GM18511 (cell line): ENCODE data around the gene OR7G1.

Source experiments
- ATAC-seq: cut with Tn5 transposase; IDR thresholded peaks from one replicate; pipeline ENCODE4 v1.9.1; 2021; ENCODE audit warnings: mild to moderate bottlenecking, moderate library complexity; ENCODE audit not compliant: unreplicated experiment

The OR7G1 gene, protein sequence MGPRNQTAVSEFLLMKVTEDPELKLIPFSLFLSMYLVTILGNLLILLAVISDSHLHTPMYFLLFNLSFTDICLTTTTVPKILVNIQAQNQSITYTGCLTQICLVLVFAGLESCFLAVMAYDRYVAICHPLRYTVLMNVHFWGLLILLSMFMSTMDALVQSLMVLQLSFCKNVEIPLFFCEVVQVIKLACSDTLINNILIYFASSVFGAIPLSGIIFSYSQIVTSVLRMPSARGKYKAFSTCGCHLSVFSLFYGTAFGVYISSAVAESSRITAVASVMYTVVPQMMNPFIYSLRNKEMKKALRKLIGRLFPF

GRCh38 chr19:9115307-9115813, at the start of gene OR7G1:
Gene OR7G1, minus strand, starts transcription at chr19:9115763. Its CDS starts 0 bp downstream, at chr19:9115763.
- ATAC-seq, result no peak

DNA sequence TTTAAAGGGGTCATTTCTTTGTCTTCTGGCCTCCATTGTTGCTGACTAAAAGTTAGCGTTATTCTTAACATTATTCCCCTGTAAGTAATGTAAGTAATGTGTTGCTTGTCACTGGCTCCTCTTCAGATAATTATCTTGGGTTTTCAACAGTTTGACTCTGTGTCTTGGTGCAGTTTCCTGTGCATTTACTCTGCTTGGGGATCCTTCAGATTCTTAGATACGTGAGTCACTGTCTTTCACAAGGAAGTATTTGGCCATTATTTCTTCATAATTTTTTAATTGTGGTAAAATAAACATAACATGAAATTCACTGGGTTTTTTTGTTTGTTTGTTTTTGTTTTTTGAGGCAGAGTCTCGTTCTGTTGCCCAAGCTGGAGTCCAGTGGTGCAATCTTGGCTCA, 49.7 kb upstream of the OR7G1 start:
- no peak for ATAC-seq

DNA sequence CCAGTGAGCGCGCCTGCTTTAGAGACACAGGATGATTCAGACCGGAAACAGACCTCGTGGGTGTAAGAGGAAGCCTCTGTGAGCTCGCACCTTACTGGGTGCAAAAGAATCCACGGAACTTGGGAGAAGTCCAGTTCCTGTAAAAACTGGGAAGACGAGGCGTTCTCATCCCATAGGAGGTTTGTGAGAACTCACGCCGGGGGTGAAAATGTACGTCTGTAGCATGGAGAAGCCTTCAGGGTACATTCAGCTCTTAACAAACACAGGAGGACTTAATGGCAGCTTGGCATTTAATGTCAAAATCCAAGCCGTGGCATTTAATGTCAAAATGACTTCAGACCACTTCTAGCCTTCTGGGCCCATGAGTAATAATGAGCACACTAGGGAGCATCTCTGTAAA, 45.9 kb upstream of the OR7G1 start:
- ATAC-seq, result no peak

- ATAC-seq, result no peak
Observed at GRCh38 chr19:9159891-9160290, 44.3 kb upstream of the OR7G1 start.

DNA sequence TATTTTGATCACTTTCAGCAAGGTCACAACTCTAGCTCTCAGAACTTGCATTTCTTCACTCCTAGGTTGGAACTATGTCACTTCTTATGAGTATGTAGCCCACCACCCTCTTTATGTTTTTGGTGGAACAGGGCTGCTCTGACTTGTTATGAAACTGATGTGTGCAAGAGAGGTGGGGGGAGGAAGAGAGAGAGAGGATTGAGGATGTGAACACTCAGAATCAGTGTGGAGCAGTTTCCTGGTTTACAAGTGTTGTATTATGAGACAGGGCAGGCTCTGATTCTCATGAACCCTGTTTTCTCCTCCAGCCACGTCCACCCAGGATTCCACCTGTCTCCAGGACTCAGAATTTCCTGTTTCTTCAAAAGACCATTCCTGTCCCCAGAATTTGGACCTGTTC, 40.7 kb upstream of the OR7G1 start:
- no peak for ATAC-seq

- ATAC-seq, result no peak
Observed at GRCh38 chr19:9155591-9155990, 40.0 kb upstream of the OR7G1 start.

DNA sequence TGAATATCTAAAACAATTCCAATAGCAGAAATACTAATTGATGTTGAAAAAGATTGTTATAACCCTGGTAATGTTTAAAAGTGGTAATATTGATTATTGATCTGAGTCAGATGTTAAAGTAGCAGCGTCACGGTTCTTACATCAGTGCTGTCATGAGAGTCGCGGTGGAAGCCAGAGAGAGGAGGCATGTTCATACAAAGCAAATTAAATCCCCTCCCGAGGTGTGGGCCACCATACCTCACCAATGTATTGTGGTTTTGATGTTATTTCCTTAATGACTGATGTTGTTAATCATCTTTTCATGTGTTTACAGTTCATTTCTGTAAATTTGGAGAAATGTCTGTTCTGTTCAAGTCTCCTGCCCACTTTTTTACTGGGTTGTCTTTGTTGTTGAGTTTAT, 35.8 kb upstream of the OR7G1 start:
- no peak for ATAC-seq

DNA sequence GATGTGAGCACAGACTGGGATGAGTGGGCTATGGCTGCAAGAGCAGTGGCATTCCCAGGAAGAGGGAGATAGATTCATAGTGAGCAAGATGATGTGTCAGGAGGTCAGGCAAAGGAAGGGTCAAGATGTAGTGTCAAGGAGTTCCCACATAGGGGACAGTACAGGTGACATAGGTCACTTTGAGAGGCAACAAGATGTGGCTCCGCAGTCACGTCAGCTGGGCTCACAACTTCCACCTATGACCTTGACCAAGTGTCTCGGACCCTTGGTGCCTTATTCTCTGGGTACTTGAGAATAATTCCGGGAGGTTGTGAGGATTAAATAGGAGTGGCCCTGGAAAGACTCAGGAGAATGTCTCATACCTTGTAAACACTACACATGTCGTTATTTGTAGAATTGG, 35.1 kb upstream of the OR7G1 start:
- no peak for ATAC-seq

DNA sequence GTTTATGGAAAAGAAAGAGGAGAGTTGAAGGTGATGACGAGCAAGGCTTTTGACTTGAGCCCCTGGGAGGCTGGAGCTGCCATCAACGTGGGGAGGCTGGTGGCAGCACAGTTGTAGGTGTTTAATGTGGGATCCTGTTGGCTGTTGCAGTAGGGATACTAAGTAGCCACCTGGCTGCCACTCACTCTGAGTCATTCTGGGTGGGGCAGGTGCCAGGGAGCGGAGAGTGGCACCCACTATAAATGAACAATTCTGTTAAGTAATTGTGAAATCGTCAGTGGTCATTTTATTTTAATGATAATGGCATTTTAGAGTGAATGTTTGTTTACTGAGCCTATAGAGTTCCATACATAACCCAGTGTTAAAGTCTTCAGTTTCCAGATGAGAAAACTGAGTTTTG, 34.4 kb upstream of the OR7G1 start:
- no peak for ATAC-seq

- no peak for ATAC-seq
Observed at GRCh38 chr19:9148697-9149096, 33.1 kb upstream of the OR7G1 start.

DNA sequence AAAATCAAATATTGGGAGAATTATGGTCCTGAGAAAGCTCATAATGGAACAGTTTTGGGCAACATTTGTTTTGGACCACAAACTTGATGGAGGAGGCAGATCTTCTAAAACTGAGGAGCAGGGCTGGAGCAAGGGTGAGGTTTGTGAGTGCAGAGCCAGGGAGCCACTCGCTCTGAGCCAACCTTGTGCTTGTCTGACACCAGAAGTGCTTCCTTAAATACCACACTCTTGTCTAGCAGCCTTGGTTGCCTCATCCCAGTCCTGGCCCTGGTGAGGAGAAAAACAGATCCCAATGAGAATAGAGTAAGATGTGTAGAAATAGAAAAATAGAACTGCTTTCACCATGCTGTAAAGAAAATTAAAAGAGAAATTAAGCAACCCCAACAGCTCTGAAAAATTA, 31.3 kb upstream of the OR7G1 start:
- no peak for ATAC-seq

DNA sequence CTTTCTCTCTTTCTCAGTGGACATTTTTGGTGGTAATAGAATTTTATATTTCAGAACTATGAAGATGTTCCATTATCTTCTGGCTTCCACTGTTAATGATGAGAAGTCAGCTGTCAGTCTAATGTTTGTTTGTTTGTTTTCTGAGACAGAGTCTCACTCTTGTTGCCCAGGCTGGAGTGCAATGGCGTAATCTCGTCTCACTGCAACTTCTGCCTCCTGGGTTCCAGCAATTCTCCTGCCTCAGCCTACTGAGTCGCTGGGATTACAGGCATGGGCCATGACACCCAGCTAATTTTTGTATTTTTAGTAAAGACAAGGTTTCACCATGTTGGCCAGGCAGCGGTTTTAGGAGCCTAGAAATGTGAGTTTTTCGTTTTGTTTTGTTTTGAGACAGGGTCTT, 29.4 kb upstream of the OR7G1 start:
- ATAC-seq, result no peak

- ATAC-seq, result peak; percentile 94
Observed at GRCh38 chr19:9140159-9140874, 24.8 kb upstream of the OR7G1 start, which contains the start of gene ZNF317. Gene ZNF317, plus strand, starts transcription at chr19:9140397. Its CDS starts 15,620 bp downstream, at chr19:9156017.

- peak; percentile 13 for ATAC-seq
Observed at GRCh38 chr19:9139609-9140158, 24.1 kb upstream of the OR7G1 start.

- no peak for ATAC-seq
Observed at GRCh38 chr19:9132422-9132821, 16.9 kb upstream of the OR7G1 start.

DNA sequence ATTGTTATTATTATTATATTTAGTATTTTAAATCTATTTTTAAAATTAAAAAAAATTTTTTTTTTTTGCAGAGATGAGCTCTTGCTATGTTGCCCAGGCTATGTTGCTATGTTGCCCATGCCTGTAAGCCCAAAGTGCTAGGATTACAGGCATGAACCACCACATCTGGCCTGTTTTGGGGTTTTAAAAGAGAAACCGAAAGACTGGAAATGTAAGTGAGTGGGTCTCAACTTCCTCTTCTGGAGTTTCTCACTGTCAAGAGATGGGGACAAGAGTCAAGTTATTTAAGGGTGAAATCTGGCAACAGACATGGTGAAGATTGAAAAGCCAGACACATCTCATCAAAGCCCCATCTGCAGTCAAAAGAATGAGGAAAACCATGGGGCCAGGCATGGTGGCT, 15.4 kb upstream of the OR7G1 start:
- no peak for ATAC-seq

- no peak for ATAC-seq
Observed at GRCh38 chr19:9128171-9128570, 12.6 kb upstream of the OR7G1 start.

DNA sequence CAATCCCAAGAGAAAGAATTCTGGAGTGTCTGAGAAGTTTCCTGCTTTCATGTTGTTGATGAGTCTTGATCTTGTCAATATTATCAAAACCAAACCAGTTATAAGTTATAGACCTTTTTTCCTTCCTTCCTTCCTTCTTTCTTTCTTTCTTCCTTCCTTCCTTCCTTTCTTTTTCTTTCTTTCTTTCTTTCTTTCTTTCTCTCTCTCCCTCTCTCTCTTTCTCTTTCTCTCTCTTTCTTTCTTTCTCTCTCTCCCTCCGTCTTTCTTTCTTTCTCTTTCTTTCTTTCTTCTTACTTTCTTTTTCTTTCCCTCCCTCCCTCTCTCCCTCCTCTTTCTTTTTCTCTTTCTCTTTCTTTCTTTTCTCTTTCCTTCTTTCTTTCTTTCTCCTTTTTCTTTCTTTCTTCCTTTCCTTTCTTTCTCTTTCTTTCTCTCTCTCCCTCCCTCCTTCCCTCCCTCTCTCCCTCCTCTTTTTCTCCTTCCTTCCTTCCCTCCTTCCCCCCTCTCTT, 11.4 kb upstream of the OR7G1 start, which contains the start of gene OR7G3:
Gene OR7G3 (minus strand): TSS at position 51 of the 506 bp plus-strand sequence. CDS start 0 bp downstream, at position 51.
- no peak for ATAC-seq

GRCh38 chr19:9116547-9116946, 984 bp upstream of the OR7G1 start:
- no peak for ATAC-seq

GRCh38 chr19:9109959-9110358, 5.6 kb downstream of the OR7G1 start:
- ATAC-seq, result no peak

DNA sequence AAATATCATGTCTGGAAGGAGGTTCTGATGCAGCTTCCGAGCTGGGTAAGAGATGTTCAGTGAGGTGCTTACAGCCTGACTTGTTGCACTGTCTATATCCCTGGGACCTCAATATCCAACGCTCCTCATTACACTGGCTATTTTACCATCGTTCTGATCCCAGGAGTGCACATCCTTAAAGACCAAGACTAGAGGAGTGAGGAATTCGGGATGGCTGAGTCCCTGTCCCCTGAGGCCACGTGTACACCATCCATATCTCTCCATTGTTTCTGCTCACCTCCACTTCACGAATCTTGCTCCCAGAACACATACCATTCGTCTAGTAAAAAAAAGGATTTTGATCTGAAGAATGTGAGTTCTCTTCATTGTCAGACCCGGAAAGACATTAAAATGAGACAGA, 8.2 kb downstream of the OR7G1 start, which contains the start of gene OR7G2:
Gene OR7G2 (minus strand): TSS at position 101 of the 400 bp plus-strand sequence. CDS start 4,232 bp downstream, outside the sequence.
- no peak for ATAC-seq
